GM18873 (cell line): ENCODE results near the gene ISCU.

Experiments used
- ATAC-seq: cut with Tn5 transposase; IDR thresholded peaks from one replicate; pipeline ENCODE4 v1.9.1; 2021; ENCODE audit warnings: mild to moderate bottlenecking, moderate library complexity, moderate number of reproducible peaks; ENCODE audit not compliant: unreplicated experiment, low FRiP score

Gene ISCU

GRCh38 chr12:108562348-108563135, at the start of gene ISCU:
Gene ISCU, plus strand, starts transcription at chr12:108562596. Its CDS starts 27 bp downstream, at chr12:108562623.
- ATAC-seq, result peak; percentile 45

DNA sequence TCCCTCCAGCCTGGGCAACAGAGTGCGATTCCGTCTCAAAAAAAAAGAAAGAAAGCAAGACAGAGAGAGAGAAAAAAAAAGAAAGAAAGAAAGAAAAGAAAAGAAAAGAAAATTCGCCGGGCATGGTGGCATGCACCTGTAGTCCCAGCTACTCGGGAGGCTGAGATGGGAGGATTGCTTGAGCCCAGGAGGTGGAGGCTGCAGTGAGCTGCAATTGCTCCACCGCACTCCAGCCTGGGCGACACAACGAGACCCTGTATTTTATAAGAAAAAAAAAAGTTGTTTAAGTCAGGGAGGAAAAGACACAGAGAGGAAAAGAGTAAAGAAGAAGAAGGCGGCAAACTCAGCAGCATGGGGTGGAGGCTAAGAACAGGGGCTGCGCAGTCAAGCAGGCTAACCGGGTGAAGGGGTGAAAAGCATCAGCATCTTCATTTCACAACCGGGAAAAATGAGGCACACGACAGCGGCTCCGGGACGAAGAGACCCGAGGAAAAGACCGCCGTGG, 47.9 kb upstream of the ISCU start:
- no peak for ATAC-seq

DNA sequence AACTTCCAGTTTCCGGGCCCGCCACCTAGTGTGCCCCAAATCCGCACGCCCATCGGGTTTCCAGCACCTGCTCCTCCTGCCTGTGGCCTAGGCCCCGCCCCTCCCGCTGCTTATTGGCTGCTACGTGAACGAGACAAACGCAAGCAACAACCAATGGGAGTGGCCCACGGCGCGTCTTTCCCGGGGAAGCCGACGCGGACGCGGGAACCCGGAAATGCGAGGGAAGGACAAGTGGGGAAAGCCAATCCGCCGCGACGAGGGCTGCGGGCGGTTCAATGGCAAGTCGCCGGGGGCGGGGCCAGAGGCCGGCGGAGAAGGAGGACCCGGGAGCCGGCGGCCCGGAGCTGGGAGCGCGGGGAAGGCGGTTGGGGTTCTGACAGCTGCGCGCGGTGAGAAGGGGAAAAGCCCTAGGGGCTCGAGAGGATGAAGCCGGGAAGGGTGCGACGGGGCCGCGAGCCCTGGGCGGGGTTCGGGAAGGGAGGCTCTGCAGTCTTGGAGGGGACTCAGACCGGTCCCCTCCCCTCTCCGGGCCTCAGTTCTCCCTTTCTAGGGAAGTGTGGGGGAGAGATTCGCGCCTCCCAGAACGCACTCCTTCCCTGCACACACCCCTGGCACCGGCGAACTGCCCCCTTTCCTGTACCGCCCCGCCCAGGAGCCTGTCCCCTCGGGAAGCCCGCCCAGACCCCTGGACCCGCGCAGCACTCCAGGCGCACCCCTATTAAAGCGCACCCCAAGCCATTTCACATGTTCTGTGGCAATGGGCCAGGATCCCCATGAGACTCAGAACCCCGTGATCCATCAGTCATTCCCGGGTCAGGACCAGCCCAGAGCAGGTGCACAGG, 47.2 kb upstream of the ISCU start, which contains the start of gene FICD:
TSS of gene FICD (plus strand) at position 305 of the 842 bp plus-strand sequence. CDS start 1,696 bp downstream, outside the sequence.
- ATAC-seq, result peak; percentile 87

GRCh38 chr12:108515916-108516315, 46.5 kb upstream of the ISCU start:
- ATAC-seq, result no peak

DNA sequence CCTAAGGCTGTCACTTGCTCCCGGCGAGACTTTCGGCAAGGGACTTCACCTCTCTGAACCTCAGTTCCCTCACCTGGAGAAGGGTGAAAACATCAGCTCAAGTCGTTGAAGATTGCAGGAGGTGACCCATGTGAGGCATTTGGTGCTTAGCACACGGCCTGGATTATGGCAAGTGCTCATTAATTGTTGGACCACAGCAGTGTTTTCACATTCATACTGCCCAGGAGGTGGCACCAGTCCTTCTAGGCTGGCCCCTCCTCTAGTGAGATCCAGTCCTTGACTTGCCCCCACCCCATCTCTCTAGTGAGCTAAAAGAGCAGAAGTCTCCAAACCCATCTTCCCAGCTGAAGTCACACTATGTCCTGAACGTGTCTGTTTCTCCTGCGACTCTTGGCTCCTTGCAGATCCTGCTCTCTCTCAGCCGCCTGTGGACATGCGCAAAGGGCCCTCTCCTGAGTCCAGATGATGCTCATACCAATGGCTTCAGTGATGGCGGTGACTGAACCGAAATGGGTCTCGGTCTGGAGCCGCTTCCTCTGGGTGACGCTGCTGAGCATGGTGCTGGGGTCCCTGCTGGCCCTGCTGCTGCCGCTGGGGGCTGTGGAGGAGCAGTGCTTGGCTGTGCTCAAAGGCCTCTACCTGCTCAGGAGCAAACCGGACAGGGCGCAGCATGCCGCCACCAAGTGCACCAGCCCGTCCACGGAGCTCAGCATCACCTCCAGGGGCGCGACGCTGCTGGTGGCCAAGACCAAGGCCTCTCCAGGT, 45.7 kb upstream of the ISCU start:
- no peak for ATAC-seq

GRCh38 chr12:108517288-108518100, 44.9 kb upstream of the ISCU start:
- ATAC-seq, result no peak

- no peak for ATAC-seq
Observed at GRCh38 chr12:108518101-108518715, 44.2 kb upstream of the ISCU start.

DNA sequence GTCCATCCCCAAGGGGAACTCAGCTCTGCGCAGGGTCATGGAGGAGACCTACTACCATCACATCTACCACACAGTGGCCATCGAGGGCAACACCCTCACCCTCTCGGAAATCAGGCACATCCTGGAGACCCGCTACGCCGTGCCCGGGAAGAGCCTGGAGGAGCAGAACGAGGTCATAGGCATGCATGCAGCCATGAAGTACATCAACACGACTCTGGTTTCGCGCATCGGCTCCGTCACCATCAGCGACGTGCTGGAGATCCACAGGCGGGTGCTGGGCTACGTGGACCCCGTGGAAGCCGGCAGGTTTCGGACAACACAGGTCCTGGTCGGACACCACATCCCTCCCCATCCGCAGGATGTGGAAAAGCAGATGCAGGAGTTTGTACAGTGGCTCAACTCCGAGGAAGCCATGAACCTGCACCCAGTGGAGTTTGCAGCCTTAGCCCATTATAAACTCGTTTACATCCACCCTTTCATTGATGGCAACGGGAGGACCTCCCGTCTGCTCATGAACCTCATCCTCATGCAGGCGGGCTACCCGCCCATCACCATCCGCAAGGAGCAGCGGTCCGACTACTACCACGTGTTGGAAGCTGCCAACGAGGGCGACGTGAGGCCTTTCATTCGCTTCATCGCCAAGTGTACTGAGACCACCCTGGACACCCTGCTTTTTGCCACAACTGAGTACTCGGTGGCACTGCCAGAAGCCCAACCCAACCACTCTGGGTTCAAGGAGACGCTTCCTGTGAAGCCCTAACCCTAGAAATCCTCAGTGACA, 43.5 kb upstream of the ISCU start:
- no peak for ATAC-seq

DNA sequence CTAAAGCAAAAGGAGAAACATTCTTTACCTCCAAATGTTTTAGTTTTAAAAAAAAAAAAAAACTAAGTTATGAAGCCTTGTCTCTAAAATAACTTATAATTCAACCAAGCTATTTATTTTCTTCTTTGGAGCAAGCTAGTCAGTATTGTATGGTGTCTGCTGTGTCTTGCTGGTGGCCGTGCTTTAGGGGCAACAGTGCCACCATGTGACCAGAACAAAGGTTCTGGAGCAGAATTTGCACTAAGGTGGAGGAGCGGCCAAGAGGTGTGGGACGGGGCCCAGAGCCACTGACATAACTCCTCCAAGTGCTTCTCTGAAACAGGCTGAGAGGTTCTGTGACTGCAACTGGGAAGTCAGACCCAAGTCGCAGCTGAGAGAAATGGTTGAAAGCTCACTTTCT, 42.8 kb upstream of the ISCU start:
- ATAC-seq, result no peak

GRCh38 chr12:108523365-108523764, 39.0 kb upstream of the ISCU start:
- ATAC-seq, result no peak

- no peak for ATAC-seq
Observed at GRCh38 chr12:108525681-108526080, 36.7 kb upstream of the ISCU start.

GRCh38 chr12:108526482-108527165, 35.8 kb upstream of the ISCU start:
- no peak for ATAC-seq

GRCh38 chr12:108527166-108527496, 35.3 kb upstream of the ISCU start:
- no peak for ATAC-seq

- ATAC-seq, result no peak
Observed at GRCh38 chr12:108530161-108530560, 32.2 kb upstream of the ISCU start.

- no peak for ATAC-seq
Observed at GRCh38 chr12:108531929-108532848, 30.2 kb upstream of the ISCU start.

DNA sequence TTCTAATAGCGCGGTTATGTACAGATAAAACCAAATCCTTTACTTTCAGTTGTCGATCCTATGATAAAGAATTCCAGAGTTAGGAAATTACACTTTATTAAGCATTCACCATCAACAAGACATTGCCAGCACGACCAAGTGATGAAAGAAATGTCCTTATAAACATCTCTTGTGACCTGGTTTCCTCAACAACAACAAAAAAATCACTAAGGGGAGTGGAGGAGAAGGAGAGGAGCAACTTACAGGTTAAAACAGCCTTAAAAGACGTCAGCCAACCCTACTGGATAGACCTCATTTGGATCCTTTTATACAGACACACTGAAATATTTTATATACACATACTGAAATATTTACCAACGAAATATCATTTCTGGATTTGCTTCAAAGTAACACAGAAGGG, 24.2 kb upstream of the ISCU start:
- no peak for ATAC-seq

GRCh38 chr12:108538616-108539195, 23.7 kb upstream of the ISCU start:
- no peak for ATAC-seq
